ENCODE measurements around the gene CABLES1.

CABLES1 gene

DNA sequence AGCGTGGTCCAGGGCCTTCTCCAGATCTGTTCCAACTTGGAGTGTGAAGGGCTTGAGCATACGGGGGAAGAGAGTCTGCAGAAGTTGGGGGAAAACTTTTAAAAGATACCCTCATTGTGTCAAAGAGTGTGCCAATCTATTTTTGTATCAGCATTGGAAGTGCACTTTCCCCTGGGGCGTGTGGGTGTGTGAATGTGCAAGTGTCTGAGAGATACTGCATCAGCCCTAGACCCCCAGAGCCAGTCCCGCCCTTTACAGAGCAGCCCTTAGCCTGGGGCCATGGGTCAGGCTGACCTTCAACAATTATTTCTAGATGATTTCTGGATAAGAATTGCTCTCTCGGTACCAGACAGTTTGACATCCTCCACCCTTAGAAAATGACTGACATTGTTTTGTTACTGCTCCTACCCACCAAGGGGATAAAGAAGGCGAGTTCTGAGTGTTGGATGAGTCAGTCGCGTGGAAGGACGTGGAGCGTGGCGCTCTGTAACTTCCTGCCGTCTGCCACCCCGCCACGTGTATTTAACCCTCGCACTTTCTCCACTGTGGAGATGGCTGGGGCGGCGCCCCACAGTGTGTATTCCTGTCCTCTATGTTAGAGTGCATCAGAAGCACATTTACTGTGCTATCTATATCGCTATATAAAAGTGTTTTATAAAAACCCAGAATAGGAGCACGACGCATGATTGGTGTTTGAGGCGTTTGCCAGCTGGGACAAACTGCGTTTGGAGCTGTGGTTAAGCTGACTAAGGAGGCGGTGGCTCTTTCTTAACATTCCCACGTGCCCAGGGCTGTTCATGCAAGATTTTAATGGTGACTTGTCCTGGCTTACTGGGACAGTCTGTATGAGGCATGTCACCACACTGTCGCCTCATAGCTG is 122.6 kb downstream of the CABLES1 start:
- DNase-seq (ENCODE audit: low spot score) = no peak
- Histone ChIP-seq H3K9ac (ENCODE audit: low read depth, low read length, poor library complexity) (no peak overlapping the region), H2BK15ac (ENCODE audit: low read length) (no peak overlapping the region), H2AK5ac (ENCODE audit: low read depth, low read length) (no peak overlapping the region), H3K36me3 (replicated peaks in 1 of 2; ENCODE audit: control insufficient read depth in 2 of 2, insufficient read depth in 2 of 2, low read length in 2 of 2) (peaks cover under 1 to 34% of the 10 kb centered on the region in 2 donors), H2BK5ac (ENCODE audit: low read length) (no peak overlapping the region), H3K4ac (ENCODE audit: low read length) (no peak overlapping the region), H3K14ac (ENCODE audit: low read length) (no peak overlapping the region), H3K27me3 (ENCODE audit: control insufficient read depth in 3 of 3, insufficient read depth in 3 of 3, low read depth in 1 of 3, low read length in 3 of 3) (no peaks in the 10 kb centered on the region), H3K4me3 (ENCODE audit: low read length in 2 of 2) (no peak overlapping the region), H4K8ac (ENCODE audit: low read depth, low read length) (no peak overlapping the region), H2AFZ (ENCODE audit: low read length) (no peak overlapping the region), H3K4me2 (ENCODE audit: insufficient read depth, low read length, poor library complexity, severe bottlenecking) (no peak overlapping the region), H3K79me1 (ENCODE audit: low read depth, low read length) (no peaks in the 10 kb centered on the region), H3K4me1 (ENCODE audit: control insufficient read depth in 2 of 2, insufficient read depth in 1 of 2, low read depth in 1 of 2, low read length in 2 of 2) (peaks cover 20 to 27% of the 10 kb centered on the region in 2 donors), H3K27ac (replicated peaks; ENCODE audit: low read length) (no peak overlapping the region), H4K91ac (ENCODE audit: low read depth, low read length, poor library complexity) (no peak overlapping the region), H3K23ac (ENCODE audit: low read depth, low read length, poor library complexity) (no peak overlapping the region), H2BK12ac (ENCODE audit: low read length) (no peak overlapping the region), H3K18ac (ENCODE audit: low read length) (no peak overlapping the region), H3K9me3 (replicated peaks in 1 of 2; ENCODE audit: control insufficient read depth in 2 of 2, insufficient read depth in 1 of 2, low read depth in 1 of 2, low read length in 2 of 2) (no peaks in the 10 kb centered on the region), H2BK120ac (ENCODE audit: low read depth, low read length) (no peak overlapping the region)
- no CpG with 5 or more reads among the region's 25 CpGs for WGBS, 2 donors (ENCODE audit: extremely low coverage in 2 of 2, insufficient read length in 2 of 2, insufficient replicate concordance in 1 of 2)

GRCh38 chr18:23258566-23259469 is 123.5 kb downstream of the CABLES1 start:
- Histone ChIP-seq H3K4me2 (ENCODE audit: insufficient read depth, low read length, poor library complexity, severe bottlenecking) (no peak overlapping the region), H3K23ac (ENCODE audit: low read depth, low read length, poor library complexity) (no peak overlapping the region), H3K27me3 (ENCODE audit: control insufficient read depth in 3 of 3, insufficient read depth in 3 of 3, low read depth in 1 of 3, low read length in 3 of 3) (no peaks in the 10 kb centered on the region), H2BK5ac (ENCODE audit: low read length) (no peak overlapping the region), H3K18ac (ENCODE audit: low read length) (peak overlapping the region; percentile 16), H3K14ac (ENCODE audit: low read length) (no peak overlapping the region), H3K4me3 (ENCODE audit: low read length in 2 of 2) (no peak overlapping the region), H4K91ac (ENCODE audit: low read depth, low read length, poor library complexity) (no peak overlapping the region), H3K4ac (ENCODE audit: low read length) (no peak overlapping the region), H4K8ac (ENCODE audit: low read depth, low read length) (no peak overlapping the region), H2BK15ac (ENCODE audit: low read length) (no peak overlapping the region), H2AFZ (ENCODE audit: low read length) (no peak overlapping the region), H3K4me1 (ENCODE audit: control insufficient read depth in 2 of 2, insufficient read depth in 1 of 2, low read depth in 1 of 2, low read length in 2 of 2) (peaks cover 20 to 27% of the 10 kb centered on the region in 2 donors), H2BK120ac (ENCODE audit: low read depth, low read length) (no peak overlapping the region), H2BK12ac (ENCODE audit: low read length) (no peak overlapping the region), H3K9me3 (replicated peaks in 1 of 2; ENCODE audit: control insufficient read depth in 2 of 2, insufficient read depth in 1 of 2, low read depth in 1 of 2, low read length in 2 of 2) (no peaks in the 10 kb centered on the region), H3K36me3 (replicated peaks in 1 of 2; ENCODE audit: control insufficient read depth in 2 of 2, insufficient read depth in 2 of 2, low read length in 2 of 2) (peaks cover 0 to 27% of the 10 kb centered on the region in 2 donors), H3K27ac (replicated peaks; ENCODE audit: low read length) (no peak overlapping the region), H2AK5ac (ENCODE audit: low read depth, low read length) (no peak overlapping the region), H3K79me1 (ENCODE audit: low read depth, low read length) (no peaks in the 10 kb centered on the region), H3K9ac (ENCODE audit: low read depth, low read length, poor library complexity) (no peak overlapping the region)
- no CpG with 5 or more reads among the region's 15 CpGs for WGBS, 2 donors (ENCODE audit: extremely low coverage in 2 of 2, insufficient read length in 2 of 2, insufficient replicate concordance in 1 of 2)
- DNase-seq (ENCODE audit: low spot score) = no peak

GRCh38 chr18:23259701-23260681 is 124.7 kb downstream of the CABLES1 start:
- H2BK12ac ChIP-seq (ENCODE audit: low read length) = no peak overlapping the region
- H3K14ac ChIP-seq (ENCODE audit: low read length) = no peak overlapping the region
- H2BK120ac ChIP-seq (ENCODE audit: low read depth, low read length) = no peak overlapping the region
- H4K8ac ChIP-seq (ENCODE audit: low read depth, low read length) = no peak overlapping the region
- peak overlapping the region; percentile 76 for H2AFZ ChIP-seq (ENCODE audit: low read length)
- no peak overlapping the region for H2BK15ac ChIP-seq (ENCODE audit: low read length)
- H3K9ac ChIP-seq (ENCODE audit: low read depth, low read length, poor library complexity) = no peak overlapping the region
- H3K27me3 ChIP-seq (ENCODE audit: control insufficient read depth in 3 of 3, insufficient read depth in 3 of 3, low read depth in 1 of 3, low read length in 3 of 3) = no peaks in the 10 kb centered on the region
- peak overlapping the region; percentile 61 for H3K27ac ChIP-seq (replicated peaks; ENCODE audit: low read length)
- no peak overlapping the region for H2AK5ac ChIP-seq (ENCODE audit: low read depth, low read length)
- no peak overlapping the region for H3K23ac ChIP-seq (ENCODE audit: low read depth, low read length, poor library complexity)
- no CpG with 5 or more reads among the region's 21 CpGs for WGBS, 2 donors (ENCODE audit: extremely low coverage in 2 of 2, insufficient read length in 2 of 2, insufficient replicate concordance in 1 of 2)
- H3K18ac ChIP-seq (ENCODE audit: low read length) = peak overlapping the region; percentile 90
- H3K4me1 ChIP-seq (ENCODE audit: control insufficient read depth in 2 of 2, insufficient read depth in 1 of 2, low read depth in 1 of 2, low read length in 2 of 2) = peaks cover 20 to 27% of the 10 kb centered on the region in 2 donors
- DNase-seq (ENCODE audit: low spot score) = peak; percentile 73
- no peaks in the 10 kb centered on the region for H3K9me3 ChIP-seq (replicated peaks in 1 of 2; ENCODE audit: control insufficient read depth in 2 of 2, insufficient read depth in 1 of 2, low read depth in 1 of 2, low read length in 2 of 2)
- H3K36me3 ChIP-seq (replicated peaks in 1 of 2; ENCODE audit: control insufficient read depth in 2 of 2, insufficient read depth in 2 of 2, low read length in 2 of 2) = peaks cover 0 to 21% of the 10 kb centered on the region in 2 donors
- H3K79me1 ChIP-seq (ENCODE audit: low read depth, low read length) = no peaks in the 10 kb centered on the region
- H3K4me3 ChIP-seq (ENCODE audit: low read length in 2 of 2) = peak overlapping the region in 1 of 2 donors; percentile 19
- no peak overlapping the region for H4K91ac ChIP-seq (ENCODE audit: low read depth, low read length, poor library complexity)
- no peak overlapping the region for H2BK5ac ChIP-seq (ENCODE audit: low read length)
- no peak overlapping the region for H3K4me2 ChIP-seq (ENCODE audit: insufficient read depth, low read length, poor library complexity, severe bottlenecking)
- no peak overlapping the region for H3K4ac ChIP-seq (ENCODE audit: low read length)

Data from neuronal stem cell (in vitro differentiated cells).